A172 (cell line): ENCODE results near the gene UBE2D2. TPM values are rescaled to one million over a fixed set of nuclear protein-coding genes. Genes with fewer than 3 reads are reported as not detected.

Experiments used
- DNase-seq: peaks from one replicate; pipeline ENCODE4 v3.0.0-alpha.2; 2015; ENCODE audit warnings: low spot score
- total RNA-seq: library from RNA; depleted of rRNA; stranded (reverse); fragments of >200 nt; shearing (Covaris generic); gene quantifications from 2 replicates; pipeline ENCODE4 v1.2.3, GENCODE V29; 2014

UBE2D2 gene
- total RNA-seq, 1 experiment from 2014 or later = 131 TPM

DNA sequence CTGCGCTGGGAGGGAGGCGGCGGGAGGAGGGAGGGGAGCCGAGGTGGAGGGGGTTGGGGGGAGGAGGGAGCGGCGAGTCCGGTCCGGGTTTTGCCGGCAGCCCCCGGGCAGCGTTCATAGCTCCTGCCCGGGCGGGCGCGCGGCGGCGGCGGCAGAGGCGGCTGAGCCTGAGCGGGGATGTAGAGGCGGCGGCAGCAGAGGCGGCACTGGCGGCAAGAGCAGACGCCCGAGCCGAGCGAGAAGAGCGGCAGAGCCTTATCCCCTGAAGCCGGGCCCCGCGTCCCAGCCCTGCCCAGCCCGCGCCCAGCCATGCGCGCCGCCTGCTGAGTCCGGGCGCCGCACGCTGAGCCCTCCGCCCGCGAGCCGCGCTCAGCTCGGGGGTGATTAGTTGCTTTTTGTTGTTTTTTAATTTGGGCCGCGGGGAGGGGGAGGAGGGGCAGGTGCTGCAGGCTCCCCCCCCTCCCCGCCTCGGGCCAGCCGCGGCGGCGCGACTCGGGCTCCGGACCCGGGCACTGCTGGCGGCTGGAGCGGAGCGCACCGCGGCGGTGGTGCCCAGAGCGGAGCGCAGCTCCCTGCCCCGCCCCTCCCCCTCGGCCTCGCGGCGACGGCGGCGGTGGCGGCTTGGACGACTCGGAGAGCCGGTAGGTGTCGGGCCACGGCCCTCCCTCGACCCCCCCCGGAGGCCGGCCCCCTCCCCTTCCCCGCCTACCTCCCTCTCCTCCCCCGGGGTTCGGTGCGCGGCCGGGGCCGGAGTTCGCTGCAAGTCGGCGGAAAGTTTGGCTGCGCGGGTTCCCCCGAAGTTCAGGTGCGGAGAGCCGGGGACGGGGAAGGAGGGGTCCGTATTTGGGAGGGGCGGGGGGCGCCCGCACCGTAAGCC is 87.3 kb downstream of the UBE2D2 start, which contains the start of gene CXXC5:
Gene CXXC5 (plus strand): TSS at position 145 of the 877 bp plus-strand sequence. CDS start 32,175 bp downstream, outside the sequence.
- peak; percentile 75 for DNase-seq

DNA sequence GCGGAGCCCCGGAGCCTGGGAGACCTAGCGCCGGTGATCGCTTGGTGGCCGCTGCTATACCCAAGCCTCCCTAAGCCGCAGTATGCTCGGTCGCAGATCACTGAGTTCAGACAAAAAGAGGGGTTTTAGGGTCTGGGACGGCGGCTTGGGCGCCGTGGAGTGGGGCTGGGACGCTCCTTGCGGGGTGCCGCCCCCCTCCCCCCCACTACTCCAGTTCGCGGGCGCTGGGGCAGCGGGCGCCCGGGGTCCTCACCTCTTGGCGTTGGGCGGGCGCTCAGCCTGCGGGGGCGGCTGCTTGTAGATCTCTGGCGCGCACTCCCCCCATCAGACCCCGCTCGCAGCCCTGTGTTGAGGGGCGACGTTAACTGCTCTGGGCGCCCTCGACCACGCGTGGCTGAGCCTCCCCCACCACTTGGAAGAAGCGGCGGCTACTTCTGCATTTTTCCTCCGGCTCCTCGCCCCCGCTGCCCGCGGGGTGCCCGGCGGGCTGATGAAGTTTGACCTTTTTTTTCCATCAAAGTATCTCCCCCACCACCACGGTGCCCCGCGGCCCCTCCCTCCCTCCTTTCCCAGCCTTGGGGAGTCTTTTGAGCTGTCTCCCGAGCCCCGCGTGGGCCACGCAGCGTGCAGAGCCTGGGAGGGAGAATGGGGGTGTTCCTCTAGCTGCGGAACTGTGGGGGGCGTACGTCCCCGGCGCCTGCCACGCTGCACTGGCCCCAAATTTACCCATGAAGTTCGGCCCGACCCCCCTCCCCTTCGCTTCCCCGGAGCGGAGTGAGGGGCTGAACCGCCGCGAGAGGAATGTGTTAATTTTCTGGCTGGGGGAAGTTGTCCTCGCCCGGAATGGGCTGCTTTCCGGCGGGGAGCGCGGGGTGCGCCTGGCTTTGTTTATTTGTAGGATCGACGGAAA is 88.2 kb downstream of the UBE2D2 start:
- DNase-seq = no peak

DNA sequence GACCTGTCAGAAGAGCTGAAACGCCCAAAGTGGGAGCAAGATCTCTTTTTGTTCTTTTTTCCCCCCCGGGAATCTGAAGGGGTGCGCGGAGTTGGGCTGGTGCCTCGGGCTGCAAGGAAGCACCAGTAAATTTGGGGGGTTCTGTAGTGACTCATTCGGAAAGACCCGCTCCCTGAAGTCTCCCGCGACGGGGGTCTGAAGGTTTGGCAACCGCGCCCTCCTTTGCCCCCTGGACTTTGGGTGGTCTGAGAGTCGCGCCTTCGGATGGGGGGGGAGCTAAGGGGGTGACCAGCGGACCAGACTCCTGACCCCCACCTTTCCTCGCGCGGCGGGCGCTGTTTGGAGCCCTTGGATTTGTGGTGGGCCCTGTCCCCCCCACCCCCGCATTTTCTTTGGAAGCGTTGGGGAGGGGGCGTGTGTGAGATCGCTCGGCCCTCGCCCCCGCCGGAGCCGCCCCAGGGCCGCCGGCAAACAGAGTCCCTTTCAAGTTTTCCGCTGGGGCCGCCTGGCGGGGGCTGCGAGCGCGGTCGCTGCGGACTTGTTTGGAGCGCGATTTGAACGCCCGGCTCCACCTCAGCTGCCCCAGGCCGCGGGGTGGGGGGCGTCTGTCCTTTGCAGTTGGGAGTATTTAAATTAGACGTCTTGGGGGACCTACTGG is 89.0 kb downstream of the UBE2D2 start:
- no peak for DNase-seq

DNA sequence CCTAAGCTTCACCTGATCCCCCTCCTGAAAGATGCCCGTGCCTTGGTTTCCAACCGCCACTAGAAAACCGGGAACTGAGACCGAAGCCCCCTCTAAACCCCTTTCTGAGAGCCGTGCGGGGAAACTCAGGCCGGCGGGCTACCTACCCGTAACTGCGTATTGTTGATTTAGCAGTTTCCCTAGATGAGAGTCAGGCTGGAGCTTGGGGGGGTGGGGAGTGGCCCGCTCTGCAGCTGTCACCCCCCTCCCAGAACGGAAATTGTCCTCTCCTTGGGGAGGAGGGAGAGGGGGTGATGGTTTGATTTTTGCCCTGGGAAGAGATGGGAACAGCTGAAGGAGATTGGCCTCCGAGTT is 89.5 kb downstream of the UBE2D2 start:
- no peak for DNase-seq

DNA sequence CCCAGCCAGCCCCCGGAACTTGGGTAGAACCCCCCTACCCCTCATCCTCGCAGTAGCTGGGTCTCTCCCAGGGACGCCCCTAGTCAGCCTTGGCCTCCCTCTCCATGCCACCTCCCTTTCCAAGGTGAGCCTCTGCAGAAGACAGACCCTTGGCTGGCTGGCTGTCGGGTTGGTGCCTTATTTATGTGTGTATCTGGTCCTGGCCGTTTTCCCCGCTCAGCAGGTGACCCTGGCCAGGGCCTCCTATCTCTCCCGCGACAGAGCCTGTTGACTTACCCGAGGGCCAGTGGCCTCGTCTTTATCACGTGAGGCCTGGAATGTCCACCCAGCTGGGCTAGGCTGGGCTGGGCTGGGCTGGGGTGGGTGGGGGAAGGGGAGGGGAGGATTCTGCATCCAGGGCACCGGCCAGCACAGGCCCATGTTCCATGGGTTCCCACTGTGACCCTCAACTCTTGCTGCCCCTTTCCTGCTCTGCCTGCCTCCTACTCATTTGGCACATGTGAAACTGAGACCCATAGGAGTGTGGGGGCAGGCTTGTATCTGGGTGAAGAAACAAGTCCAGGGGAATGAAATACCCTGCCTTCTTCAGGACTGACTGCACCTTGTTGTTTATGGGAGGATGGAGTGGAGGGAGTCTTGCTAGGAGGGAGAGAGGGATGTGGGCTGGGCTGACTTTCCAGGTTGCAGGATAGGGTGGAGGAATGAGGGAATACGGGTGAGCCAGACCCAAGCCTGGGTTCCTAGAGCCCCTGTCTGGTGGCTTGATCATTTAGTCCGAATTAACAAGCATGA is 90.1 kb downstream of the UBE2D2 start:
- no peak for DNase-seq

DNA sequence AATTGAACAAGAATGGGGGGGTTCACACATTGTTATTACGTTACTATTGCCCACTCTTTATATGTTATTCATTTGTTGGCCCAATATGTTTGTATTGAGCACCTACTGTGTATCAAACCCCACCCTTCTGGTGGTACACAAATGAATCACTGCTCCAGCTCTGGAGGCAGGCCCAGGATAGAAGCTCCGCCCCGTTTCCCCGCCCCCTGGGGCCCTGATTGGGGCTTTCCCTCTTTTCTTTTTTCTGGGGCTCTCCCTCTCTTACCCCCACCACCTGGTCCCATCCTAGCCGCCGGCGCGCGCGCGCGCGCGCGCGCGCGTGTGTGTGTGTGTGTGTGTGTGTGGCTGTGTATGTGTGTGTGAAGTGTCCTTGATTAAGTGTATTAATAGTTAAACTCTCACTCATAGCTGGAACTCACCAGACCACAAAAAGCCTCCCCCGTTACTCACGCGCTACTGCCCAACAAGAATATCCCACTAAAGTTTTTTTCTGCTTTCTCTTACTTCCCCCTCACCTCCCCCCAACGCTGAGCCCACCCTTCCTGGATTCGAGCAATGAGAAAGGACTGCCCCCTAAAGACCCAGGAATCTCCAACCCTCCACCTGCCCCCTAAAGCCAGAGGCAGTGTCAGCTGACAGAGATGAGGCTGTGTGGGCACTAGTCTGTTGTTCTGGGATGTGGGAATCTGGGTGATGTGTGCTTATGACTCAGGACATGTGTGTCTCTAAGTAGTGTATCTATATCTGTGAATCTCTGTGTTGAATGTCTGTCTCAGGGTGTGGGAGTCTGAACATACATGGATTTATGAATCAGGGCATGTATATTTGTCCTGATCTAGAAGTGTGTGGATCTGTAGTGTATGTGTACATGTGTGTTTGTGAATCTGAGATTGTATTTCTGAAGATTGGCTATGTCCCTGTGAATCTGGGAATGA is 91.0 kb downstream of the UBE2D2 start:
- DNase-seq = peak; percentile 90

DNA sequence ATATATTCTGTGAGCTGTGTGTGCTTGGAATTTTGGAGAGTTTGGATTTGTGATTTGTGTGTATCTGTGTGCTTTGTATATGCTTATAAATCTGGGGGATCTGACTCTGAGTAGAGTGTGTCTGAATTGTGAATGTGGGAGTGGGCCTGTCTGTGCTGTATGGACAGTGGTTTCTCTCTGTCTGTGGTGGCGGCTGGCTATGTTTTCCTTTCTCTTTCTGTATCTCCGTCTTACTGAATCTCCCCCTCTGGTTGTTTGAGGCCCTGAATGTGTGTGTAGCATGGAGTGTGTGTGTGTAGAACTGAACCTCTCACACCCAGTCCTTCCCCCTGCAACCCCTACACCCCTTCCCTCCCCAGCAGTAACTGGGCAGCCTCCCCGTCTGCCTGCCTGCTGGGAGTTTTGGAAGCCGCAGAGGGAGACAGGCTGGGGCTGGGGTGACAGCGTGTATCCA is 91.7 kb downstream of the UBE2D2 start:
- DNase-seq = no peak

DNA sequence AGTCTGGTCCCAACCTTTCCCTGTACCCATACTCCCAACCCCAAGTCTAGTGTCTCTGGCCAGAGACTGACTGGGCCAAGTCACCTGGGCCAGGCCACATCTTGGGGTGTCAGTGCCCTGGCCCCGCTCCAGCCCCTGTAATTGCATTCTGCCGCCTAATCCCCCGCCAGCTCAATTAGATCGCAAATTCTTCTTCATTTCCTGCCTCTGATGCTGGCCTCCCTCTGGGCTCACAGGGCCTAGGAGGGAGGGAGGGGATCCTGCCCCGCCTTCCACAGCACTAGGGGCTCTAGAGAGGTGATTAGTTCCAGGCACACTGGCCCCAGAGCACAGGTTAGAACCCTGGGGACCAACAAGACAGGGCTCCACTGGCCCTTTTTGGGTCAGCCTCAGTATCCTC is 92.5 kb downstream of the UBE2D2 start:
- peak; percentile 59 for DNase-seq

DNA sequence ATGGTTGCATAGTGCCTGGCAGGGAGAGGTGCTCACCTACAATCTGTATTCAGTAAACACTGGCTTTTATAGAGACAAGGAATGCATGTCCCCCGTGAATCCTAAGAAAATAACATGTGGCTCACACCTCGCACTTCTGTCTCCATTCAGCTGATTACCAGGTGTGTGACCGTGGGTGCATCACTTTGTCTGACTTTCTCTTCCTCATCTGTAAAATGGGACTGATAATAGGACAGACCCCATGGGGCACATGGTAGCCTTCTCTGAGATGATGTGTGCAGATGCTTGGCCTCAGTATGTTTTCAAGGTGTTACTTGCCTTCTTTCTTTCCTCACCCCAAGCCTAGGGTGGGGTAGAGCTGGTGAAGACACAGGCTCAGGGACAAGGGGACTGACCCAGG is 93.3 kb downstream of the UBE2D2 start:
- no peak for DNase-seq

DNA sequence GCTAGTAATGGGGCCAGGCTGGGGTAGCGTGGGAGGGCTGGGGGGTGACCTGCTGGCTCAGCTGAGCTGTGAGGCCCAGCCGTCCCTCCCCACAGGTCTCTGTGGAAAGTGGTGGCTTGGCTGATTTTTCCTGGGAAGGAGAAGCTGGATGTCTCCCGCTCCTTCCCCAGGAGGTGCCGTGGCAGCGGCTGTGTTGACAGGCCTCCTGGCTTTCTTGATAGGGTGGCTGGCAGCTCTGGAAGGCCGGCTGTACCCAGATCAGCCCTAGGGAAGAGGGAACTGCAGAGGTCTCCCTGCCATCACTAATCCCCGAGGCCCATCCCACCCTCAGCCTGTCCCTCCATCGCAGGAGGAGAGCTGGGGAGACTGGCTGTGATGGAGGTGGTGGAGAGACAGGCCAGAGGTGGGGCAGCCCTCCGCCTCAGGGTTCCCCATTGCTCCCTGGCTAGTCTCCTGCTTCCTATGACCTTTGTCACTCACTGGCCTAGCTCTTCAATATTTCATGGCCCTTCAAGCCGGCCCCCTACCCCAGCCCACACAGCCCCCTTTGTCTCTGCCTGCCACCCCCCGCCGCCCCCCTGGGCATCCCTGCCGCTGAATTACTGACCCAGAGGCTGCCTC is 93.8 kb downstream of the UBE2D2 start:
- DNase-seq = no peak

DNA sequence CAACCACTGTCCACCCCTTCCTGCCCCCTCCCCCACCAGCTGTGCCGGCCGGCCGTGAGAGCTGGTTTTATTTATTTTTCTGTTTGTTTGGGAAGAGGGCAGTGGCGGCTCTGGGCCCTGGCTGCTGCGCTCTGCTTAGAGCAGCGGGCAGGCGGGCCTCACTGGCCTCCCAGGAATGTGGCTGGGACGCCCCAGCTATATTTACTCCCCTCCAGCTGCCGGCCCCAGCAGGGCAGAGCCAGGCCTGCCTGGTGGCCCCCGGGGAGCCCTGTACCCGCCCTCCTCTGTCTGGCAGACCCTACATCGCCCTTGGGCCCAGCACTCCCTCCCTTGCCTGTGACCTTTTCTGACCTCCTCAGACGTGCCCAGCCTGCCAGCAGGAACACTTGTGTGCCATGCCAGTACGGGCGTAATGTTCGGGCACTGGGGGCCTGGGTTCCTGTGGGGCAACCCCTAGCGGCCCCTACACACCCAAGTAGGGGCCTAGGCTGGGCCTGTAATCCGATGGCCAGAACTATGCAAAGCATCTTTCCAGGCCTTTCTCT is 94.7 kb downstream of the UBE2D2 start:
- DNase-seq = peak; percentile 72

DNA sequence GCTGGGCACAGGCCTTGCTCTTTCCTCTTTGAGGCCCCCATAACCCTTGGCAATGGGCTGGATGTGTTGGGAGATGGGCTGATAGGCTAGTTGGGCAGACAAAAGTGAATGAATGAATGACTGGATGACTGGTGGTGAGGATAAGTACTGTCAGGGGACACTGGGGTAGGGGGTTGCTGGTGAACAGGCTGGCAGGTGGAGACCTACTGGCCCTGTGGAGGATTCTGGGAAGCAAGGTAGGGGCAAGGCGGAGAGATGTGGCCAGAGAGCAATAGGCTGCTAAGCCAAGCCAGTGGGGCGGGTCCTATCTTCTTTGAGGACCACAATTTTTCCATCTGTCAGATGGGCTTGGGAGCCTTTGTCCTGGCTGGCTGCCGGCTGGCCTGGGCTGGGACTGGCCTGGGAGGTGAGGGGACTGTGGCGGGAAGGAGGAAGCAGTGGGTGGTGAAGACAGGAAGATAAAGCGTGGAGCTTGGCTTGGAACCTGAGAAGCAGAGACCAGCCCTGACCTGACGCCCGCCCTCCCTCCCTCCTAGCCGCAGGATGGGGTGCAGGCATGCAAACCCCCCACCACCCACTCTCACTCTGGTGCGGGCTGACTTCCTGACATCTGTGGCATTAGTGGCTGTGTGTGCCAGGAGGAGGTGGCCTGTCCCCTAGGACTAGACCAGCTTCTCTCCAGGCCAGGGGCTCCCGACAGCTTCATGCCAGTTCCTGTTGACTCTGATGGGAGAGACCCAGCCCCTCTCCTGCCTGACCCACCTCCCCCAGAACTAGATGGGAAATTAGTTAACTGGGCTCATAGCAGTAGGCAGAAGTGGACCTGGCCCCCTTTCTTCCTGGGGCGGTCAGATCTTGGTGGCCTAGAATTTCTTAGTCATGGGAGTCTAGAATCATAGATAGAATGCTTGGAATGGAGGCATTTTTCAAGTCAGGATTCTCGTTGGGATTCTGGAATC is 96.5 kb downstream of the UBE2D2 start:
- peak; percentile 83 for DNase-seq

DNA sequence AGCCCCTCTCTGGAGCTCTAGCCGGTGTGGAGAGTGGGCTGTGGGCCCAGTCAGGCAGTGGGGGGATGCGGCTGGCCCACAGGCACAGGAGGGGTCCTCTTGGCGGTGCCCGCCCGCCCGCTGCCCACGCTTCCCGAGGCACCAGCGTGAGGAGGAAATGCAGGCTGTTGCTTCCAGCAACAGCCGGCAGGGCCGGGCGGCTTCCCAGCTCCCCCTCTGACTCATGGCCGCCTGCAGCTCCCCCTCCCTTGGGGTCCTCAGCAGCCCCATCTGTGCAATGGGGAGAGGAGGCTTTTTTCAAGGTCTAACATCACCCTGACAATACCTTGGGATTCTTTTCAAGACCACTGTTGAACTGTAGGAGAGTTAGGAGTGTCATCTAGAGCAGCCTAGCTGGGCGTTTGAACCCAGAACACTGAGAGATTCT is 97.4 kb downstream of the UBE2D2 start:
- peak; percentile 72 for DNase-seq

DNA sequence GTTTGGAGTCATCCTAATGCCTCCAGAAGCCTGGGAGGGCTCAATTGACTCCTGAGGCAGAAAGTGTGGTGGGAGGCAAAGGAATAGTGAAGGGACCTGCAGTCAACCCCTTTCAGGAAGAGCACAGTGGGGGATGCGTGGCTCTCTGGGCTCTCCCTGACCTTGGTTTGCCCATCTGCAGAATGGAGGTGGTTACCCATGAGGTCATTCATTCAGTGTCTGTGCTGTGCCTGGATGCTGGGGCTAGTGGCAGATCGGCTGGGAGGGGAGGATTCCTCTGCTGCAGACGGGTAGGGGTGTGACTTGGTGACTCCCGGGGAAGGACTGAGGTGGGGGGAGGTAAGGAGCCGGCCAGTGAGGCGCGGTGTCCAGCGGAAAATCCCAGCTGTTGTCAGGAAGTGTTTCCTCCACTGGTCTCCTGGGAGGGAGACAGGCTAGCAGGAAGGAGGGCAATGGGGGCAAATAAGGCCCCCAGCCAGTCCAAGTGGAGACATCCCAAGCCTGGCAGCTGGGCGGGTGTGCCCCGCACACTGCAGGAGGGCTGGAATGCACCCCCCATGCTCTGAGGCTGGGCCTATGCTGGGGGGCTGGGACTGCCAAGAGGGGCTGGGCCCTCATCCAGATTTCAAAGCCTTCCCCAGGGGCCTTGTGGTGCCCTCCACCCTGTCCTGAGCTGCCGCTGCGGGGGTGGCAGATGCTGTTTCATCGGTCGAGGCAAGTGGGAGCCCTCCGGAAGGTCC is 98.0 kb downstream of the UBE2D2 start:
- DNase-seq = peak; percentile 97

DNA sequence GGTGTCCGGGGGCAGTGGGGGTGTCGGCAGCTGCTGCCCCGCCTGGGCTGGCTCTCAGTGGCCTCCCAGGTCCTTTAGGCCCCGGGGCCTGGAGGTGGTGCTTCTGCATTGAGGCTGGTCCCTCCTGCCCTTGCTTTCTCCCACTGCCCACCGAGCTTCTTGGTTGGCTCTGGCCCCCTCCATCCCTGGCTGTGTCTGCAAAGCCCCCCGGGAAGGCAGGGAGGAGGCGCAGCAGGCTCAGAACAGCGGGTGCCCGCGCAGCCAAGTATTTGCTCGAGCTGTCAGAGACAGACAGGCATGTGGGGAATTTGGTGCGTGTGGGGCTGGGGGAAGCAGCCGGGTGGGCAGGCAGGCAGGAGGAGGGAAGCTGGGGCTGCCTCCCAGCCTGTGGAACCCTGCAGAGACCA is 98.6 kb downstream of the UBE2D2 start:
- no peak for DNase-seq

DNA sequence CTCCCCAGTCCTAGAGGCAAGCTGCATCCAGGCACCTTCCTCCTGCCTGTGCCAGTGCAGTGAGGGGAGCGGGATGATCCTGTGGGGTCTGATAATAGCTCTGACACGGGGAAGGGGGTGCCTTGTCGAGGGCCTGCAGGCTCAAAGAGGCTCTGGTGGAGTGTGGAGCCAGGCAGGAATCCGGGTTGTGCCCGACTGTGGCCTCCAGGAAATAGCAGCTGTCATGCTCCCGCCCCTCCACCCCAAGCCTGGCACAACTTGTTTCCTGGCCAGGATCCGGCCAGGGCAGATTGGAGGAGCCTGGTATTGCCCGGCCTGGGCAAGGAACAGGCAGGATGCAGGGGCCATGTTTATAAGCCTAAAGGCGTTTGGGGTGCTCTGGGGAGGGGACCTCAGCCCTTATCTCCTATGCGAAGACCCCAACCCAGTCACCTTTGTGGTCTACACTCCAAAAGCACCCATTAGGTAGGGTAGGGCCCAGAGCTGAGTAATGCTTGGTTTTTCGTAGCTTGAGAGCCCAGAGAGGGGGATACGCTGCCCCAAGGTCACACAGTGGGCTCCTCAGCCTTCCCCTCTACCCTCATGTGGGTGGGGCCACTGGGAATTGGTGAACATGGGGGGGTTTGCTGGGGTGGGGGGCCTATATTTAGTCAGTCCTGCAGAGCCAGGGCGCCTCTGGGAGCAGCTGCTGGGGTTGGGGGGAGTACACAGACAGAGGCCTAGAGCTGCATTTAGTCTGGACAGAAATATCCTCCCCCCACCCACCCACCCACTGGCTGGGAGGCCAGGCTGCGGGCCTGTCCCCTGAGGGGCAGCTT is 99.2 kb downstream of the UBE2D2 start:
- DNase-seq = peak; percentile 88
